ENCODE measurements around the gene RPP21. TPM values are rescaled to one million over a fixed set of nuclear protein-coding genes. Genes with fewer than 3 reads are reported as not detected.

The RPP21 gene
- total RNA-seq, 2 experiments from 2014 or later = 50.4 to 88.1 TPM

- no TSS peak for BruUV-seq (replicated peaks)
- CTCF ChIA-PET (ENCODE audit: unreplicated experiment) = no interaction called here
- TF ChIP-seq CTCF (conservative IDR thresholded peaks at IDR 0.05; ENCODE audit: low read length) = no peak
- no peak for TF ChIP-seq EZH2phosphoT487 (IDR thresholded peaks at IDR 0.05; ENCODE audit: borderline replicate concordance, low read depth, low read length)
- DNase-seq (ENCODE audit: low spot score) = no peak
- H3K9me2 ChIP-seq (ENCODE audit: insufficient read depth, low read length) = no peaks in the 10 kb centered on the region
- intact Hi-C loops (cut with micrococcal nuclease; ENCODE audit: unreplicated experiment) = loop anchor here (5.0 kb wide), 1 partner anchor 116 kb away; the partner anchor contains the start of gene TRIM26
- peaks cover 38% of the 10 kb centered on the region for H3K79me2 ChIP-seq (ENCODE audit: insufficient read depth, low read depth, low read length)
- H4K20me1 ChIP-seq (ENCODE audit: insufficient read depth, low read length) = peaks cover 19% of the 10 kb centered on the region
- peaks cover 30% of the 10 kb centered on the region for H3K4me1 ChIP-seq (ENCODE audit: insufficient read depth, low read length, poor library complexity, severe bottlenecking)
- H3K4me2 ChIP-seq (ENCODE audit: low read length) = peak overlapping the region; percentile 90; the same call in 1 of the 2 replicates
- H3K27ac ChIP-seq (ENCODE audit: low read depth, low read length, poor library complexity, severe bottlenecking) = no peak overlapping the region
- peaks cover 38% of the 10 kb centered on the region for H3K36me3 ChIP-seq (ENCODE audit: insufficient read depth, low read length)
- POLR2A ChIA-PET = interaction anchor here (0.7 to 1.7 kb wide), 2 partner anchors 11 to 647 kb away, joined by 4 to 5 read pairs; no protein-coding TSS in a partner anchor
- no peak overlapping the region for H2AFZ ChIP-seq (ENCODE audit: low read length)
- no peaks in the 10 kb centered on the region for H3K9me3 ChIP-seq (ENCODE audit: low read length)
- H3K4me3 ChIP-seq (ENCODE audit: low read depth, low read length, poor library complexity, severe bottlenecking) = no peak overlapping the region
Measured at GRCh38 chr6:30328397-30328796, 16.6 kb upstream of the RPP21 start.

GRCh38 chr6:30329331-30329730 lies 15.6 kb upstream of the RPP21 start:
- no peak overlapping the region for H3K4me3 ChIP-seq (ENCODE audit: low read depth, low read length, poor library complexity, severe bottlenecking)
- no peak for DNase-seq (ENCODE audit: low spot score)

More at GRCh38 chr6:30329331-30329730, 15.6 kb upstream of the RPP21 start:
- Histone ChIP-seq H4K20me1 (ENCODE audit: insufficient read depth, low read length) (peaks cover 13% of the 10 kb centered on the region), H3K36me3 (ENCODE audit: insufficient read depth, low read length) (peaks cover 47% of the 10 kb centered on the region), H3K4me1 (ENCODE audit: insufficient read depth, low read length, poor library complexity, severe bottlenecking) (peaks cover 21% of the 10 kb centered on the region), H3K27ac (ENCODE audit: low read depth, low read length, poor library complexity, severe bottlenecking) (no peak overlapping the region), H3K9me2 (ENCODE audit: insufficient read depth, low read length) (no peaks in the 10 kb centered on the region), H3K79me2 (ENCODE audit: insufficient read depth, low read depth, low read length) (peaks cover 29% of the 10 kb centered on the region), H2AFZ (ENCODE audit: low read length) (no peak overlapping the region), H3K9me3 (ENCODE audit: low read length) (no peaks in the 10 kb centered on the region), H3K4me2 (ENCODE audit: low read length) (no peak overlapping the region)
- ChIA-PET CTCF (ENCODE audit: unreplicated experiment) (no interaction called here), POLR2A (no interaction called here)
- intact Hi-C loops (cut with micrococcal nuclease; ENCODE audit: unreplicated experiment) = loop anchor here (5.0 kb wide), 1 partner anchor 117 kb away; the partner anchor contains the start of gene TRIM26
- no TSS peak for BruUV-seq (replicated peaks)
- no peak for TF ChIP-seq EZH2phosphoT487 (IDR thresholded peaks at IDR 0.05; ENCODE audit: borderline replicate concordance, low read depth, low read length)
- no peak for TF ChIP-seq CTCF (conservative IDR thresholded peaks at IDR 0.05; ENCODE audit: low read length)
